Measurements from ENCODE around the gene PER2.

GRCh38 chr2:238207006-238207405 is 81.4 kb downstream of the PER2 start:
- TF ChIP-seq POLR2A (IDR thresholded peaks at IDR 0.05) (no peak), CTCF (IDR thresholded peaks at IDR 0.05 in 4 of 5, conservative IDR thresholded peaks at IDR 0.05 in 1 of 5) (no peak)

All from gastrocnemius medialis (tissue), 4 donors.